Measurements from ENCODE around the gene WFS1. TPM values are rescaled to one million over a fixed set of nuclear protein-coding genes. Genes with fewer than 3 reads are reported as not detected.

WFS1 gene
- total and polyA plus RNA-seq, 2 of the 4 experiments (the other 2 are of a cell fraction) = 9.7 to 42.4 TPM

DNA sequence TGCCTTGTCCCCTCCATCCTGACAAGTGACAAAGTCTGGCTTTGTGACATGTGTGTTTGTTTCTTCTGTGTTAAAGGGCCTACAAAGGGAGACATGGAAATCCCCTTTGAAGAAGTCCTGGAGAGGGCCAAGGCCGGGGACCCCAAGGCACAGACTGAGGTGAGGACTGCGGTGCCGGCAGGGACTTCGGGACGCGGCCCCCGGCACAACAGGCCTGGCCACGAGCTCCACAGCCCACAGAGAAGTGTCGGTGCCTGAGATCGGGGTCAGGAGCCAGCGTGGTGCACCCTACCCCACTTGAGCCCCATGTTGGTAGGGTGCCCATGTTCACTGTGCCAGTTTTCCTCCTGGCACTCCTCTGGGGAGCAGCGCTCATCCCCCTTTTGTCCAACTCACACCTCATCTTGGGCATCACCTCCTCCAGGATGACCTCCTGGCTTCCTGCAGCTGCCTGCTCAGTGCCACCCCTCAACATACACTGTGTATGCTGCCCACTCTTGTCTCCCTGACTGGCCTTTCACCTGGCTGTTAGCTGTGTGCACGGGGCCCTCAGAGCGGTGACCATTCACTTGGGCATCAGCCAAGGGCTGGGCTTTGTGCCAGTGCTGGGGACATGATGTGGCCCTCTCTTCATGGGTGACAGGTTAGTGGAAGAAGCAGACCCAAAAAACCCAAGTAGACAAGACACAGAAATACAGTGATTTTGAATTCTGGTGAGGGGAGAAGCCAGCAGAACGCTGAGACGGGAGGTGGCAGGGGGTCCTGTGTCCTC lies 17.6 kb downstream of the WFS1 start:
- H3K27ac ChIP-seq (ENCODE audit: insufficient read depth, low read length) = no peak overlapping the region
- BruUV-seq (replicated peaks) = no TSS peak
- H4K8ac ChIP-seq (ENCODE audit: low read depth in 2 of 2, low read length in 2 of 2) = no peak overlapping the region
- intact Hi-C loops (cut with micrococcal nuclease) (no loop called here), in situ Hi-C loops (cut with MboI; ENCODE audit: low sequenced_read_pairs) (no loop called here), dilution Hi-C loops (cut with HindIII; ENCODE audit: low sequenced_read_pairs, unreplicated experiment) (no loop called here)
- CTCF ChIA-PET = no interaction called here
- no peak overlapping the region for H3K56ac ChIP-seq (ENCODE audit: extremely low read depth, insufficient read depth, low read length)
- no peak overlapping the region for H3K18ac ChIP-seq (ENCODE audit: low read depth, low read length)
- H4K5ac ChIP-seq (ENCODE audit: low read depth, low read length) = no peak overlapping the region
- no peak for TF ChIP-seq NFE2L2 (IDR thresholded peaks at IDR 0.05; ENCODE audit: low read depth, low read length)
- no peak for TF ChIP-seq POLR2A (IDR thresholded peaks at IDR 0.05; ENCODE audit: low read depth, low read length)
- TF ChIP-seq, protein P1, sequence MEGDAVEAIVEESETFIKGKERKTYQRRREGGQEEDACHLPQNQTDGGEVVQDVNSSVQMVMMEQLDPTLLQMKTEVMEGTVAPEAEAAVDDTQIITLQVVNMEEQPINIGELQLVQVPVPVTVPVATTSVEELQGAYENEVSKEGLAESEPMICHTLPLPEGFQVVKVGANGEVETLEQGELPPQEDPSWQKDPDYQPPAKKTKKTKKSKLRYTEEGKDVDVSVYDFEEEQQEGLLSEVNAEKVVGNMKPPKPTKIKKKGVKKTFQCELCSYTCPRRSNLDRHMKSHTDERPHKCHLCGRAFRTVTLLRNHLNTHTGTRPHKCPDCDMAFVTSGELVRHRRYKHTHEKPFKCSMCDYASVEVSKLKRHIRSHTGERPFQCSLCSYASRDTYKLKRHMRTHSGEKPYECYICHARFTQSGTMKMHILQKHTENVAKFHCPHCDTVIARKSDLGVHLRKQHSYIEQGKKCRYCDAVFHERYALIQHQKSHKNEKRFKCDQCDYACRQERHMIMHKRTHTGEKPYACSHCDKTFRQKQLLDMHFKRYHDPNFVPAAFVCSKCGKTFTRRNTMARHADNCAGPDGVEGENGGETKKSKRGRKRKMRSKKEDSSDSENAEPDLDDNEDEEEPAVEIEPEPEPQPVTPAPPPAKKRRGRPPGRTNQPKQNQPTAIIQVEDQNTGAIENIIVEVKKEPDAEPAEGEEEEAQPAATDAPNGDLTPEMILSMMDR (conservative IDR thresholded peaks at IDR 0.05; ENCODE audit: low read depth, low read length) = no peak
- TF ChIP-seq, protein P2, sequence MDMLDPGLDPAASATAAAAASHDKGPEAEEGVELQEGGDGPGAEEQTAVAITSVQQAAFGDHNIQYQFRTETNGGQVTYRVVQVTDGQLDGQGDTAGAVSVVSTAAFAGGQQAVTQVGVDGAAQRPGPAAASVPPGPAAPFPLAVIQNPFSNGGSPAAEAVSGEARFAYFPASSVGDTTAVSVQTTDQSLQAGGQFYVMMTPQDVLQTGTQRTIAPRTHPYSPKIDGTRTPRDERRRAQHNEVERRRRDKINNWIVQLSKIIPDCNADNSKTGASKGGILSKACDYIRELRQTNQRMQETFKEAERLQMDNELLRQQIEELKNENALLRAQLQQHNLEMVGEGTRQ (IDR thresholded peaks at IDR 0.05; ENCODE audit: low read depth, low read length) = no peak
- no peak for TF ChIP-seq FOS (IDR thresholded peaks at IDR 0.05; ENCODE audit: low read depth, low read length)
- no peak for TF ChIP-seq BHLHE40 (IDR thresholded peaks at IDR 0.05; ENCODE audit: low read depth, low read length)
- no peak for TF ChIP-seq MAZ (IDR thresholded peaks at IDR 0.05; ENCODE audit: borderline replicate concordance, low read depth, low read length)
- TF ChIP-seq SMC3 (IDR thresholded peaks at IDR 0.05; ENCODE audit: low read depth, low read length) = no peak
- TF ChIP-seq CEBPB (IDR thresholded peaks at IDR 0.05; ENCODE audit: low read depth, low read length) = no peak
- TF ChIP-seq RFX5 (IDR thresholded peaks at IDR 0.05; ENCODE audit: low read depth, low read length) = no peak
- no peak for TF ChIP-seq RAD21 (IDR thresholded peaks at IDR 0.05; ENCODE audit: low read length)
- TF ChIP-seq, protein P3, sequence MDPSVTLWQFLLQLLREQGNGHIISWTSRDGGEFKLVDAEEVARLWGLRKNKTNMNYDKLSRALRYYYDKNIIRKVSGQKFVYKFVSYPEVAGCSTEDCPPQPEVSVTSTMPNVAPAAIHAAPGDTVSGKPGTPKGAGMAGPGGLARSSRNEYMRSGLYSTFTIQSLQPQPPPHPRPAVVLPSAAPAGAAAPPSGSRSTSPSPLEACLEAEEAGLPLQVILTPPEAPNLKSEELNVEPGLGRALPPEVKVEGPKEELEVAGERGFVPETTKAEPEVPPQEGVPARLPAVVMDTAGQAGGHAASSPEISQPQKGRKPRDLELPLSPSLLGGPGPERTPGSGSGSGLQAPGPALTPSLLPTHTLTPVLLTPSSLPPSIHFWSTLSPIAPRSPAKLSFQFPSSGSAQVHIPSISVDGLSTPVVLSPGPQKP (IDR thresholded peaks at IDR 0.05; ENCODE audit: borderline replicate concordance, low read depth, low read length) = no peak
- no peak for TF ChIP-seq MXI1 (IDR thresholded peaks at IDR 0.05; ENCODE audit: borderline replicate concordance, low read depth, low read length)
- TF ChIP-seq MAFK (IDR thresholded peaks at IDR 0.05; ENCODE audit: low read depth, low read length) = no peak
- TF ChIP-seq RCOR1 (IDR thresholded peaks at IDR 0.05; ENCODE audit: insufficient replicate concordance, low read length) = no peak
- TF ChIP-seq CHD1 (IDR thresholded peaks at IDR 0.05; ENCODE audit: low read depth, low read length) = no peak
- H2BK20ac ChIP-seq (ENCODE audit: low read depth, low read length) = no peak overlapping the region
- no peak overlapping the region for H2BK120ac ChIP-seq (ENCODE audit: low read depth, low read length)
- ATAC-seq (ENCODE audit: low read depth) (no peak), DNase-seq (no peak)
- H2BK5ac ChIP-seq (ENCODE audit: low read depth, low read length, poor library complexity, severe bottlenecking) = no peak overlapping the region
- no peak overlapping the region for H3K4me2 ChIP-seq (ENCODE audit: low read depth, low read length)
- H4K91ac ChIP-seq (ENCODE audit: insufficient read depth, low read depth, low read length) = no peak overlapping the region
- peaks cover 9% of the 10 kb centered on the region for H3K9me1 ChIP-seq (ENCODE audit: insufficient read depth, low read length)
- no peak overlapping the region for H3K9ac ChIP-seq (ENCODE audit: low read depth, low read length)
- no peak overlapping the region for H2AK5ac ChIP-seq (ENCODE audit: low read depth, low read length)
- H2AFZ ChIP-seq (replicated peaks; ENCODE audit: low read length, poor library complexity) = no peak overlapping the region
- POLR2A ChIA-PET (ENCODE audit: unreplicated experiment) = no interaction called here
- peaks cover 2 to 21% of the 10 kb centered on the region in 2 experiments; a peak in 3 of 4 replicates for H3K79me1 ChIP-seq (ENCODE audit: low read depth in 1 of 2, low read length in 2 of 2)
- H3K4ac ChIP-seq (ENCODE audit: low read depth, low read length) = no peak overlapping the region
- H3K27me3 ChIP-seq (ENCODE audit: control insufficient read depth, insufficient read depth, low read length) = no peaks in the 10 kb centered on the region
- no peak overlapping the region for H2AK9ac ChIP-seq (replicated peaks; ENCODE audit: low read depth, low read length, poor library complexity)
- 96% methylated on average over 4 of the region's 16 CpGs; no CpG with 5 or more reads in 1 of the 2 experiments for WGBS, 2 experiments (ENCODE audit: extremely low coverage in 2 of 2, insufficient read length in 1 of 2)
- no peak overlapping the region for H3K4me3 ChIP-seq (ENCODE audit: insufficient read depth, low read depth, low read length)
- no peak overlapping the region for H3K14ac ChIP-seq (replicated peaks; ENCODE audit: low read depth, low read length)
- H3K4me1 ChIP-seq (ENCODE audit: control insufficient read depth, insufficient read depth, low read length) = peaks cover 6% of the 10 kb centered on the region
- no peaks in the 10 kb centered on the region for H3K9me3 ChIP-seq (ENCODE audit: control insufficient read depth, insufficient read depth, low read length)
- peaks cover 23% of the 10 kb centered on the region for H4K20me1 ChIP-seq (ENCODE audit: insufficient read depth, low read length)
- H3K23ac ChIP-seq (ENCODE audit: low read depth, low read length) = no peak overlapping the region
- peaks cover 56% of the 10 kb centered on the region for H3K36me3 ChIP-seq (ENCODE audit: control insufficient read depth, insufficient read depth, low read length)
- H2BK15ac ChIP-seq (ENCODE audit: low read depth, low read length) = no peak overlapping the region

Measured in IMR-90 (cell line).